ENCODE data around the gene PDGFRB. TPM values are rescaled to one million over a fixed set of nuclear protein-coding genes. Genes with fewer than 3 reads are reported as not detected.

PDGFRB gene
- polyA plus RNA-seq, 1 experiment = 118 TPM

- no peak overlapping the region for H3K27ac ChIP-seq (ENCODE audit: low read depth, low read length)
- ChIA-PET POLR2A (no interaction called here), CTCF (interaction anchor here (0.6 to 6.2 kb wide), 5 partner anchors 9 to 101 kb away, joined by 3 to 59 read pairs (median 6); no protein-coding TSS in a partner anchor)
- DNase-seq (ENCODE audit: low read depth, low spot score) = no peak
- no peaks in the 10 kb centered on the region for H3K27me3 ChIP-seq (ENCODE audit: control insufficient read depth, insufficient read depth, low read length)
- H3K9me3 ChIP-seq (ENCODE audit: control insufficient read depth, insufficient read depth, low read length) = no peaks in the 10 kb centered on the region
- TF ChIP-seq CTCF (IDR thresholded peaks at IDR 0.05; ENCODE audit: low read depth, low read length) = no peak
- H3K4me3 ChIP-seq (ENCODE audit: low read depth, low read length) = no peak overlapping the region
Observed at GRCh38 chr5:150129454-150129812, 26.2 kb downstream of the PDGFRB start.

GRCh38 chr5:150126921-150127265 is 28.8 kb downstream of the PDGFRB start:
- Histone ChIP-seq H3K9me3 (ENCODE audit: control insufficient read depth, insufficient read depth, low read length) (no peaks in the 10 kb centered on the region; the same call in 1 of the 2 replicates), H3K27ac (ENCODE audit: low read depth, low read length) (no peak overlapping the region), H3K4me3 (ENCODE audit: low read depth, low read length) (no peak overlapping the region), H3K27me3 (ENCODE audit: control insufficient read depth, insufficient read depth, low read length) (no peaks in the 10 kb centered on the region)
- ChIA-PET CTCF (no interaction called here), POLR2A (interaction anchor here (1.4 kb wide), 1 partner anchor 9 kb away, joined by 3 read pairs; no protein-coding TSS in a partner anchor)
- DNase-seq (ENCODE audit: low read depth, low spot score) = no peak
- no peak for TF ChIP-seq CTCF (IDR thresholded peaks at IDR 0.05; ENCODE audit: low read depth, low read length)

DNA sequence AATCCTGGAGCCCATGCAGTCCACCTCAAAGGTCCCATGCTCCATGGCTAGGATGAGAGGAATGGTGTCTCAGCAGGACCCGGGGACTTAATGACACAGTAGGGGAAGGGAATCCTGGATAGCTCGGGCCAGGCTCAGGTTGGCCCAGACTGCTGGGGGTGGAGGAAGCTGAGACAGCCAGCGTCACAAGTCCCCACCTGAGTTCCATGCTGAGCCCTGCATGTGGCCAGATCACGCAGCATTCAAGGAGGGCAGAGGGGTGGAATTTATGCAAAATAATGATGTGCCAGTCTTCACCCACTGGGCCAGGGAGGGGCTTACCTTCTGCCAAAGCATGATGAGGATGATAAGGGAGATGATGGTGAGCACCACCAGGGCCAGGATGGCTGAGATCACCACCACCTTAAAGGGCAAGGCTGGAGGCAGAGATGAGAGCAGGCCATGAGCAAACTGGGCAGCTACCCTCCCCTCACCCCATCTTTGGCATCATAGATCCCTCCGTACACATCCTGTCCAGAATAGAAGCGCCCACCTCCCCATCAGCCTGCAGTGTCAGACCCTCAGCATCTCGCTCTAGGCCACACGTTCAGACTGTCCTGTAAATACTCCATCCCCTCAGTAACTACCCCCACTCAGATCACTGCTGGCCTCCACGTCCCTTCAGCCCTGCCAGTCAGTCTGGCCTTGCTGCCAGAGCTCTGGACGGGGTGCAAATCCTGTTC is 29.3 kb downstream of the PDGFRB start:
- CTCF ChIA-PET = interaction anchor here (0.7 kb wide), 1 partner anchor 226 kb away, joined by 3 read pairs; no protein-coding TSS in a partner anchor
- no peak for DNase-seq (ENCODE audit: low read depth, low spot score)
- no peak for TF ChIP-seq CTCF (IDR thresholded peaks at IDR 0.05; ENCODE audit: low read depth, low read length)

DNA sequence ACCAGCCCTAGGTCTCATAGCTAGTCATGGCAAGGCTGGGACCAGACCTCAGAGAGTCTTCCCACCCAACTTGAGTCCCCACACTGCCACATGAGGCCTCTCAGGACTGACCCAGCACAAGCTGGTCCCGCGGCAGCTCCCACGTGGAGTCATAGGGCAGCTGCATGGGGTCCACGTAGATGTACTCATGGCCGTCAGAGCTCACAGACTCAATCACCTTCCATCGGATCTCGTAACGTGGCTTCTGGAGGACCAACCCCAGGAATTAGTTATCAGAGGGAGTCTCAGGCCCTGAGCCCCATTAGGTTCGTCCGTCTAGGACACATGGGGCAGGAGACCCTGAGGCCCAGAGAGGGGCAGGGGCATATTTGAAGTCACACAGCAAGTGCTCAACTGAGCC is 30.3 kb downstream of the PDGFRB start:
- ChIA-PET CTCF (no interaction called here), POLR2A (interaction anchor here (0.7 kb wide), 1 partner anchor 91 kb away, joined by 3 read pairs; no protein-coding TSS in a partner anchor)
- H3K27ac ChIP-seq (ENCODE audit: low read depth, low read length) = no peak overlapping the region
- no peak for TF ChIP-seq CTCF (IDR thresholded peaks at IDR 0.05; ENCODE audit: low read depth, low read length)
- H3K9me3 ChIP-seq (ENCODE audit: control insufficient read depth, insufficient read depth, low read length) = no peaks in the 10 kb centered on the region; the same call in 1 of the 2 replicates
- H3K27me3 ChIP-seq (ENCODE audit: control insufficient read depth, insufficient read depth, low read length) = no peaks in the 10 kb centered on the region
- no peak for DNase-seq (ENCODE audit: low read depth, low spot score)
- H3K4me3 ChIP-seq (ENCODE audit: low read depth, low read length) = no peak overlapping the region

More for the DNA sequence above, 29.3 kb downstream of the PDGFRB start:
- POLR2A ChIA-PET = interaction anchor here (1.4 kb wide), 1 partner anchor 9 kb away, joined by 3 read pairs; no protein-coding TSS in a partner anchor
- H3K27ac ChIP-seq (ENCODE audit: low read depth, low read length) = no peak overlapping the region
- no peaks in the 10 kb centered on the region; the same call in 1 of the 2 replicates for H3K9me3 ChIP-seq (ENCODE audit: control insufficient read depth, insufficient read depth, low read length)
- no peak overlapping the region for H3K4me3 ChIP-seq (ENCODE audit: low read depth, low read length)
- no peaks in the 10 kb centered on the region for H3K27me3 ChIP-seq (ENCODE audit: control insufficient read depth, insufficient read depth, low read length)

- Histone ChIP-seq H3K4me3 (ENCODE audit: low read depth, low read length) (no peak overlapping the region), H3K9me3 (ENCODE audit: control insufficient read depth, insufficient read depth, low read length) (no peaks in the 10 kb centered on the region; the same call in 1 of the 2 replicates), H3K27me3 (ENCODE audit: control insufficient read depth, insufficient read depth, low read length) (no peaks in the 10 kb centered on the region), H3K27ac (ENCODE audit: low read depth, low read length) (no peak overlapping the region)
- no peak for TF ChIP-seq CTCF (IDR thresholded peaks at IDR 0.05; ENCODE audit: low read depth, low read length)
- ChIA-PET CTCF (no interaction called here), POLR2A (interaction anchor here (0.7 kb wide), 1 partner anchor 91 kb away, joined by 3 read pairs; no protein-coding TSS in a partner anchor)
- no peak for DNase-seq (ENCODE audit: low read depth, low spot score)
Observed at GRCh38 chr5:150124596-150124995, 31.0 kb downstream of the PDGFRB start.

Data from AG04450 (cell line).